ENCODE measurements around the gene SLC22A23.

- TF ChIP-seq SUZ12 (IDR thresholded peaks at IDR 0.05; ENCODE audit: extremely low read depth, insufficient read depth, insufficient read length) (no peak), YY1 (IDR thresholded peaks at IDR 0.05; ENCODE audit: insufficient read depth, insufficient read length) (no peak)
Observed at GRCh38 chr6:3328796-3329195, 128.1 kb downstream of the SLC22A23 start.
